GM12801 (cell line): ENCODE data around the gene MYOCD.

Source experiments
- TF ChIP-seq, protein P1 (sequence below): IDR thresholded peaks from one replicate; pipeline ENCODE4 v1.5.1; 2011; ENCODE audit warnings: control low read depth; ENCODE audit not compliant: insufficient read length; ENCODE audit errors: extremely low read depth

Gene MYOCD

DNA sequence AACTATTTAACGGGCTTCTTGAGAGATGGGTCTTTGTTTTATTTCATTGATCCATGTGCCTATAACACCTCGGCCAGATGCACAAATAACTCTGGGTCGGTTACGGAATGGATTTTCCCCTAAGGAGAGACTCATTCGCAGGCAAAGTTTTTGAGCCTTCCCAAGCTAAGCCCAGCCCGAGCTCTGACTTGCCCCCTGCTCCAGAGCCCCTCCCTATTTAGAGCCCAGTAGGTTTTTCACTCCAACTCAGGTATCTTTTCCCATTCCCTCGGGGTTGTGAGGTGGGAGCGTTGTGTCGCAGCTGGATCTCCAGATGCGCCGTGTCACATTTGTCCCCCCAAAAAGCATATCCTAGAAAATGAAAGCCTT lies 812 bp upstream of the MYOCD start:
- TF ChIP-seq, protein P1, sequence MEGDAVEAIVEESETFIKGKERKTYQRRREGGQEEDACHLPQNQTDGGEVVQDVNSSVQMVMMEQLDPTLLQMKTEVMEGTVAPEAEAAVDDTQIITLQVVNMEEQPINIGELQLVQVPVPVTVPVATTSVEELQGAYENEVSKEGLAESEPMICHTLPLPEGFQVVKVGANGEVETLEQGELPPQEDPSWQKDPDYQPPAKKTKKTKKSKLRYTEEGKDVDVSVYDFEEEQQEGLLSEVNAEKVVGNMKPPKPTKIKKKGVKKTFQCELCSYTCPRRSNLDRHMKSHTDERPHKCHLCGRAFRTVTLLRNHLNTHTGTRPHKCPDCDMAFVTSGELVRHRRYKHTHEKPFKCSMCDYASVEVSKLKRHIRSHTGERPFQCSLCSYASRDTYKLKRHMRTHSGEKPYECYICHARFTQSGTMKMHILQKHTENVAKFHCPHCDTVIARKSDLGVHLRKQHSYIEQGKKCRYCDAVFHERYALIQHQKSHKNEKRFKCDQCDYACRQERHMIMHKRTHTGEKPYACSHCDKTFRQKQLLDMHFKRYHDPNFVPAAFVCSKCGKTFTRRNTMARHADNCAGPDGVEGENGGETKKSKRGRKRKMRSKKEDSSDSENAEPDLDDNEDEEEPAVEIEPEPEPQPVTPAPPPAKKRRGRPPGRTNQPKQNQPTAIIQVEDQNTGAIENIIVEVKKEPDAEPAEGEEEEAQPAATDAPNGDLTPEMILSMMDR = no peak

DNA sequence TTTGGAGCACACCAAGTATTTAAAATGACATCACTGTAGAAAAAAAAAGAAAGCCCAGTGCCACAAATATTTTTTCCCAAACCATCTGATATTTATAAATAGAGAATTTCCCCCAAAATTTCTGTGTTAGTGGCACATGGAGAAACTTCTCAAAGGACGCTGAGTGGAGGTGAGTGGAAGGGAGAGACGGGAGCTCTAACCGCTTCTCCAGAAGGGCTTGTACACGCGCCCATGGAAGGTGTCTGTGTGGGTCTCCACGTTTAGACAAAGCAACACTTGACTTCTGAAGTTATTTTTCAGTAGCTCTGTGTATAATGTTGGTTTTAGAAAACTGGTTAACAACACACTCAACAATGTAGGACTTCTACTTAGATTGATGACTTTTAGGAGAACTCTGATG lies 1.0 kb downstream of the MYOCD start:
- TF ChIP-seq, protein P1 = no peak

DNA sequence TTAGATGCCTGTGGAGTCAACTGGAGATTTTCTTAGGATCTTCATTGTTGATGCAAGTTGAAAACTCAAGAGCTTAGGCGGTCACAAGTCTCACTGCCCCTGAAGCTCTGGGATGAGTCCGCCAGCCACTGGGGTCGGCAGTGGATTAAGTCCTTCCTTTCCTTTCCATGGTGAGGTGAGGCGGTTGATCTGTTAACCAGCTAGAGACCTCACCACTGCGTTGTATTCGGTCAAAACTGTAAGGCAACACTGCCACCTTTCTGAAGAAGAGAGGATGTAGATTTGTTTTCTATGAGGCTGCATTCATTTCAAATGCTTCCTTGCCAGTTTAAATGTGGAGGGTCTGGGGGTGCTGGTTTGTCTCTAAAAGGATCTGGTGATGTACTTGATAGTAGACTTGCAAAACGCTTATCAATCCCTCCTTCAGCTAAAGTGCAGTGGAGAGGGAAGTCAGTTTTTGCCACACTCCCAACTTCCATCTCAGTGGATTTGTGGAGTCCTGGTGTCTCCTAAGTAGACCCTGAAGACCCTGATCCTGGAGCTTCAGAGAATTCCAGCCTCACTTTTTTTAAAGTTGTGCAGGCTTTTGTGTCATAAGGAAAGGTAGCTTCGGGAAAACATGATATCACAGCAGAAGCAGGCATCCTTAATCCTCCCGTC lies 1.7 kb downstream of the MYOCD start:
- TF ChIP-seq, protein P1 = no peak

DNA sequence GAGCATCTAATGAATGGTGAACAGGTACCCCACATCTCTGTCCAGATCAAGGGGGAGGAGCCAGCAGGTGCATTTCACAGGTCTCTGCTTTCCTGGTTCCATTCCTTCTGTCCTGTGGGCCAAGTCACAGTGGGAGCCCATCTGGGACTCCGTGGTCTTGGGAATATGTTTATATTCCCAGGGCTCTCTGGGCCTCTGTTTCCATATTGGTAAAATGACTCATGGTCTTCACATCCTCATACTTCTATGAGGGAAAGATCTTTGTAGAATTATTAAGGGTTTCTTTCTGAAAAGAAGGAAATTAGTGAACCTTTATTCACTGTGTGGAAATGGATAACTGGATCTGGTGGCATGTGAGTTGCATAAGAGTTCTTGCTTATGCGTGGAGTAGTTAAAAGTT lies 6.2 kb downstream of the MYOCD start:
- TF ChIP-seq, protein P1 = no peak

DNA sequence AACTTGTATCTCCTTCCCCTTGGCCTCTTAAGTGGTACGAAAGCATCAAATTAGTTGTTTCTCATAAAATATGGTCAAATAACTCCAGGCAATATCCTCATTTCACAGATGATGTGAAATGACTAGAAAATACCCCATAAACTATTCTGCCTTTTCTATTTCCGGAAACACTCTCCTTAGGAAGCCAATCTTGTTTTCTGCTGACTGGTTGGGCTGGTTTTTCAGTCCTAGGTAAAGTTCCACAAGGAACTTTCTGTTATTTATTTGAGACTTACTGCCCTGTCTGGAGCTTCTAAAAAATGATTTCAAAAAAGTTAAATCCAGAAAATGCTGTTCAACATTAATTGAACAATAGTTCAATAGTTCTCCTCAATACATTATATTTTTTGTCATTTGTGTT lies 7.3 kb downstream of the MYOCD start:
- TF ChIP-seq, protein P1 = no peak

DNA sequence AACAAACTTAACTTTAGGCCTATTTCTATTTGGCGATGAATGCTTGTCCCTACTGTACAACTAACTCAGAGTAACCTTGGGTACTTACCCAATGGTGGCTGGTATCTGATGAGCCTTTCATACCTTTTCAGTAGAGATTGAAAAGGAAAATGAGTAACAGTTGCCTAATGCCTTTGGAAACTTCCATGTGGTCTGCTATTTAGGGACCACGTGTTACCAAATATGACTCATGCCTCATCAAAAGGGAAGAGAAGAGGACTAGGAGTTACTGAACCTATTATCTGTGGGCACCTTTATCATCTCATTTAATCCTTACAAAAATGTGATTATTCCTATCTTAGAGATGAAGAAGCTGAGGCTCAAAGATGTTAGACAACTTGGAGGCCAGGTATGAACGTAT lies 8.1 kb downstream of the MYOCD start:
- TF ChIP-seq, protein P1 = no peak

DNA sequence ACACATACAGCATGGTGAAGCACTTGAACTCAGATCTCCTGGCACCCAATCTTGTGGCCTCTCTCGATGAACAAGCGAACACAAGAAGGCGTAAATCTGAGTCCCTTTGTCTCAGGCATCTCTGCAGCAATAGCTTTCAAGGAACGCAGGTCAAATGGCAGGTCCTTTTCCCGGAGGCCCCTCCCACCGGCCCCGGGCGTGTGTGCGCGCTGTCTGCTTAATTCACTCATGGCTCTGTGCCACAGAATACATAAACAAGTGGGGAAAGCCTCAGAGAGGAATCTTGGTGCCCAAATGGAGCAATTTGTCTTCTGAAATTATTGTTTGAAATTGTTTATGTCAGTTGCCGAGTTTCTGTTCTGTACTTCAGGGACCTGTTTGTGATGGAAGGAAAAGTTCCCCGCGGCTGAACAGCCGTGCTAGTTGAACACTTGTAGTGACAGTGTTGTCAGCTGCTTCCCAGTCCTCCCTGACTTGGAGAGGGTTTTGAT lies 14.8 kb downstream of the MYOCD start:
- TF ChIP-seq, protein P1 = no peak
